Measurements from ENCODE around the gene ZNF496. TPM values are rescaled to one million over a fixed set of nuclear protein-coding genes. Genes with fewer than 3 reads are reported as not detected.

ZNF496 gene
- total and polyA plus RNA-seq, 2 of the 4 experiments (the other 2 are of a cell fraction), result 11.7 to 16.2 TPM

- H3K4me1 ChIP-seq (ENCODE audit: control insufficient read depth, insufficient read depth, low read length), result peaks cover 5% of the 10 kb centered on the region
- H2BK20ac ChIP-seq (ENCODE audit: low read depth, low read length), result no peak overlapping the region
- H3K9ac ChIP-seq (ENCODE audit: low read depth, low read length), result no peak overlapping the region
- WGBS, 2 experiments (ENCODE audit: extremely low coverage in 2 of 2, insufficient read length in 1 of 2), result no CpG with 5 or more reads among the region's 7 CpGs
- no peak overlapping the region for H3K14ac ChIP-seq (replicated peaks; ENCODE audit: low read depth, low read length)
- no peak overlapping the region for H3K4me2 ChIP-seq (ENCODE audit: low read depth, low read length)
- H4K8ac ChIP-seq (ENCODE audit: low read depth in 2 of 2, low read length in 2 of 2), result no peak overlapping the region
- no peak overlapping the region for H3K23ac ChIP-seq (ENCODE audit: low read depth, low read length)
- no peaks in the 10 kb centered on the region for H3K9me1 ChIP-seq (ENCODE audit: insufficient read depth, low read length)
- no peaks in the 10 kb centered on the region for H3K79me1 ChIP-seq (ENCODE audit: low read depth in 1 of 2, low read length in 2 of 2)
- no peak overlapping the region for H2AK9ac ChIP-seq (replicated peaks; ENCODE audit: low read depth, low read length, poor library complexity)
- H3K9me3 ChIP-seq (ENCODE audit: control insufficient read depth, insufficient read depth, low read length), result no peaks in the 10 kb centered on the region
- ChIA-PET CTCF (interaction anchor here (1.1 kb wide), 1 partner anchor 8 kb away, joined by 5 read pairs; no protein-coding TSS in a partner anchor), POLR2A (ENCODE audit: unreplicated experiment) (no interaction called here)
- H4K5ac ChIP-seq (ENCODE audit: low read depth, low read length), result no peak overlapping the region
- H3K4ac ChIP-seq (ENCODE audit: low read depth, low read length), result no peak overlapping the region
- no peak overlapping the region for H3K56ac ChIP-seq (ENCODE audit: extremely low read depth, insufficient read depth, low read length)
- no peaks in the 10 kb centered on the region for H4K20me1 ChIP-seq (ENCODE audit: insufficient read depth, low read length)
- no peak overlapping the region for H3K18ac ChIP-seq (ENCODE audit: low read depth, low read length)
- dilution Hi-C loops (cut with HindIII; ENCODE audit: low sequenced_read_pairs, unreplicated experiment) (no loop called here), intact Hi-C loops (cut with micrococcal nuclease) (no loop called here), in situ Hi-C loops (cut with MboI; ENCODE audit: low sequenced_read_pairs) (no loop called here)
- H2AK5ac ChIP-seq (ENCODE audit: low read depth, low read length), result no peak overlapping the region
- no peak overlapping the region for H2BK120ac ChIP-seq (ENCODE audit: low read depth, low read length)
- H4K91ac ChIP-seq (ENCODE audit: insufficient read depth, low read depth, low read length), result no peak overlapping the region
- DNase-seq, result no peak
- no TSS peak for BruUV-seq (replicated peaks)
- H3K27ac ChIP-seq (ENCODE audit: insufficient read depth, low read length), result no peak overlapping the region
- H3K27me3 ChIP-seq (ENCODE audit: control insufficient read depth, insufficient read depth, low read length), result no peaks in the 10 kb centered on the region
- ATAC-seq (ENCODE audit: low read depth), result no peak
- no peak for TF ChIP-seq CEBPB (IDR thresholded peaks at IDR 0.05; ENCODE audit: low read depth, low read length)
- no peak for TF ChIP-seq BHLHE40 (IDR thresholded peaks at IDR 0.05; ENCODE audit: low read depth, low read length)
- no peak for TF ChIP-seq ELK1 (IDR thresholded peaks at IDR 0.05; ENCODE audit: borderline replicate concordance, low read depth, low read length)
- no peak for TF ChIP-seq RCOR1 (IDR thresholded peaks at IDR 0.05; ENCODE audit: insufficient replicate concordance, low read length)
- no peak for TF ChIP-seq MAZ (IDR thresholded peaks at IDR 0.05; ENCODE audit: borderline replicate concordance, low read depth, low read length)
- TF ChIP-seq MXI1 (IDR thresholded peaks at IDR 0.05; ENCODE audit: borderline replicate concordance, low read depth, low read length), result no peak
- TF ChIP-seq SMC3 (IDR thresholded peaks at IDR 0.05; ENCODE audit: low read depth, low read length), result no peak
- no peak for TF ChIP-seq CTCF (conservative IDR thresholded peaks at IDR 0.05; ENCODE audit: low read depth, low read length)
- no peak for TF ChIP-seq POLR2A (IDR thresholded peaks at IDR 0.05; ENCODE audit: low read depth, low read length)
- no peaks in the 10 kb centered on the region for H3K36me3 ChIP-seq (ENCODE audit: control insufficient read depth, insufficient read depth, low read length)
- no peak overlapping the region for H2BK5ac ChIP-seq (ENCODE audit: low read depth, low read length, poor library complexity, severe bottlenecking)
- no peak overlapping the region for H2AFZ ChIP-seq (replicated peaks; ENCODE audit: low read length, poor library complexity)
- no peak overlapping the region for H2BK15ac ChIP-seq (ENCODE audit: low read depth, low read length)
- no peak overlapping the region for H3K4me3 ChIP-seq (ENCODE audit: insufficient read depth, low read depth, low read length)
These were observed 33.4 kb upstream of the ZNF496 start for GRCh38 chr1:247365023-247365422.
